GM21367 (cell line): ENCODE results near the gene CFAP61.

Experiments
- ATAC-seq: cut with Tn5 transposase; IDR thresholded peaks from one replicate; pipeline ENCODE4 v1.9.1; 2021; ENCODE audit not compliant: unreplicated experiment

Gene CFAP61

DNA sequence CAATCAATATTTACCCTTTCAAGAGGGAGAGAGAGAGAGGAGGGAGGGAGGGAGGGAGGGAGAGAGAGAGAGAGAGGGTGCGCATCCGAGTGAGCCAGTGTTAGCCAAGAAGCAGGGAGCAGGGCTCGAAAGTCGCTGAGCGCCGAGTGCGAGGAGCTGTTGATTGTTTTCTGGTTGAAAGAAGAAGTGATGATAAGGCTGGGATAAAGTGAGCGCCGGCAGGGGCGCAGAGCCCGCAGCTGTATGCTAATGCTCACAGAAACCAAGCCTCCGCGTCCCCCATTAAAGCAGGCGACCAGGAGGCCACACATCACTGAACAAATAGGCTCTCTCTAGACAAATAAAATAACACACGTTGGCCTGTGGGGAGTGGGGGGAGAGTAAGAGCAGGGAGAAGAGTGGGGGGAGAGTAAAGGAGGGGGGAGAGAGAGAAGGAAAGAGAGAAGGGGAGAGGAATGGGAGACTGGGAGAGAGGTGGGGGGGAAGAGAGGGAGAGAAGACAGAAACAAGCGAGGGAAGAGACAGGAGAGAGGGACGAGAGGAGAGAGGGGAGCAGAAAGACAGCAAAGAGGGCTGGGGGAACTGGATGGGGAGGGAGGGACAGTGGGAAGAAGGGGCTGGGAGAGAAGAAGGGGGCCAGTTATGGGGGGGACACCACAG, 310.6 kb downstream of the CFAP61 start:
- no peak for ATAC-seq

DNA sequence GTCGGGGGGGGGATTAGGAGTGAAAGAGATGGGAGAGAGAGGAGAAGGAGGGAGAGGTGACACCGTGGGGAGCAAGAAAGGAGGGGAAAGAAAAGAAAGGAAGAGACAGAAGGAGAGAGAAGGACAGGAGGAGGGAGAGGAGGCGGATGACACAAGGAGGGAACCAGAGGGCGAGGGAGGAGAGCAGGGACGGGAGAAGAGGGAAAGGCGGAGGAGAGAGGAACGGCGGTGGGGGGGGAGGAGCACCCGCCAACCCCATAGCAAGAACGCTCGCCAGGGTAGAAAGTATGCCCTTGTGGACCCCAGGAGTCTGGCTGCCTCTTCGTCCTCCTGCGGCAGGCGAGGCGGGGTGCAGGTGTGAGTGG, 311.1 kb downstream of the CFAP61 start:
- no peak for ATAC-seq

DNA sequence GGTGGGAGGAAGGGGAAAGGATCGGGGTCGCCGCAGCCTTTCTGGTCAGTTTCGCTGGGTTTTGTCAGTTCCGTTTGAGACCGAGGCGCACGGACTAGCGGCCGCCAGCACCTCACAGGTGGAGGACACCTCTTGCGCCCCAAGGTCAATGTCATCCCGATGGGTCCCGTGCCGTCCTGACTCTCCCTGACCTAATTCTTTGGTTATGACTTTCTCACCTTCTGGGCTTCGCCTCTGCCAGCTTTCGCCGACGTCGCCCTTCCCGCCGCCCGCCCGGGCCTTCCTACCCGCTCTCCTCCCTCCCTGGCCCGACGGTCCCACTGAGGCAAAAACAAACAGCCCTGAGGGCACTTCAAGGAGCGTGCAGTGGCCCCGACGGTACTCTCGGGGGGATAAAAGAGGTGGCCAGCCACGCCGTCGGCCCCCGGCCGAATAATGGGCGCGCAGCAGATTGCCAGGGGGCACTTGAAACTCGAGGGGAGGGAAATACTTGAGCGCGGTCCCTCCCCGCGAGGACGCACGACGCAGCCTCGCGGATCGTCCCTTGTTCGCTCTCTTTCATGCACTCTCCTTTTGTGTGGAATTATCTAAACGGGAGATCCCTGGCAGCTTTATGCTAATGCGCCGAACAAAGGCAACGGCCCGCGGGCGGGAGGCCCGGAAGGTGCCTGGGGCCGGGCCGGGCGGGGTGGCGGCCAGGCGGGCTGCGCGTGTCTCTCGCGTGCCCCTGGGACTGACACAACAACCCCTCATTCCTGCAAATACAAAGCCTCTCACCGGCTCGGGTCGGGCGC, 311.7 kb downstream of the CFAP61 start:
- no peak for ATAC-seq

DNA sequence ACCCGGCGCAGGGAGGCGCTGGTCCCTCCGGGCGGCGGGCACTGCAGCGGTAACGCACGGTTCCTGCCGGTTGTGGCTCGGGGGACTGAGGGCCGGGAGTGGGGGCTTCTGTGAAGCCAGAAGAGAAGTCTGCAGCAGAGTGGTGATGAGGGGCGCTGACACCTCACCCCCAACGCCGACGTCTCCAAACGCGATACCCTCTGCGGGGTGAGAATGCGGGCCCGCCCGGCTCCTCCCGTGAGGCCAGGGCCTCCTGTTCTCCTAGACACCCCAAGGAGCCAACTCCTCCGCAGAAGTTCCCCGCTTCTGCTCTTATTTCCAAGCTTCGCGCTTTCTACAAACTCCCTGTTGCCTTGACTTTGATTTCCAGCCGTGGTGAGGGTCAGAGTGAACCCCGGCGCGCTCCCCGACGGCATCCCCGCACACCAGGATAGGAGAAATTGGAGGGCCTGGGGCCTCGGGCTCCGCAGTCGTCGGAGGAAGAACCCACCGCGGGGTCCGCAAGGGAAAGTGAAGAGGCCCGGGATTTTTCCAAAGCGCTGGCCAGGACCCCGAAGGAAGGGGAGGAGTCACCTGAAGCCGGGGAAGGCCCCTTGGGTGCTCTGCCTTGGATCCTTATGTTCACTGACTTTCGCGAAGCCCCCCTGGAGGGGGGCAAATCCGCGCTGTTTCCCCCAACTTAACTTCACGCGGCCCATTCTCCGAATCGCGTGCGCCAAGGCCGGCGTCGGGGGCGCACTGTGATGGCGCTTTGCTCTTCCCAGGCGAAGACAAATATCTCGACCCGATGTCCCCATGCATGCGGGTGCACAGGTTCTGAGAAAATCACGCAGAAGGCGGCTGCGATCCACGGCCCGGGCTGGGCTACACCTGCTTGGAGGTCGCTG, 312.5 kb downstream of the CFAP61 start:
- ATAC-seq = no peak

DNA sequence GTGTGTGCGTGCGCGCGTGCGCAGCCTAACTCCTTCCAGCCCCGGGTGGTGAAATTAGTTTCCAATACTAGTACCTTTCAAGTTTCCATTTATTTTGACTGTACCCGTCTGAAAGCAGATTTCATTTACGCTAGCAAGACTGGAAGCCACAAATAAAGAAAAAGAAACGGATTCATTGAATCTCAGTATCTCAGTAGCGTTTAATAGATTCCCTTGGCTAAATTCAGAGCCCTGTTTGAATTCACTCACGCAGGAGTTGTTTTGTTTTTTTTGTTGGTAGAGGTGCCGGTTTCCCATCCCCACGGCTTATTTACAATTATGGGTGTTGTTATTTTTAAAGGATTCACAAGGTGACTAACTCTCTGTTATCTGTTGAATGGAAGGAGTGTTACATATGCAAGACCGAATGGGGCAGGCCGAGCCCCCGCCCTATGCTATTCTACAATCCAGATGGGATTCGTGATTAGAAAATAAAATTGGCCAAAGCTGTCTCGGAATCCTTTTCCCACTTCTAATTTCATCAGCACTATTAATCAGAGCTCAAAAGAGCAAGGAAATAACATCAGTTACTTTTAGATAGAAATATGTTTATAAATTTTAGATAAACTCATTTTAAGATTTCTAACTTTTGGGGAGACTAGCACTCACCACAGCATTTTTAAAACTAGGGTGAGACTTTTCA, 313.3 kb downstream of the CFAP61 start:
- ATAC-seq = no peak

DNA sequence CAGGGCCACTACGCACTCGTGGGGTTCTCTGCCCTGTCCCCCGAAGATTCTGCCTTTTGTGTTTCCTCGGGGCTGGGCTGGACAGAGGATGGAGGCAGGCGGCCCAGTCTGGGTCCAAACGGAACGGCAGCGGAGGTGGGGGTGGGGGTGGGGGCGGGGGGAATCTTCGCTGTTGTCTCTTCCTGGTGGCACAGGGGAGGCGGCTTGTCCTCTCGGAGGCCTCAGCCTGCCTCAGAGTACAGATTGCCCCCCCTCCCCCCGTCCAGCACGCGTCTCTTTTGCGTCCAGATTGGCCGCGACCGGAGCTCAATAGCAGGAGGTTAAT, 314.2 kb downstream of the CFAP61 start:
- no peak for ATAC-seq

DNA sequence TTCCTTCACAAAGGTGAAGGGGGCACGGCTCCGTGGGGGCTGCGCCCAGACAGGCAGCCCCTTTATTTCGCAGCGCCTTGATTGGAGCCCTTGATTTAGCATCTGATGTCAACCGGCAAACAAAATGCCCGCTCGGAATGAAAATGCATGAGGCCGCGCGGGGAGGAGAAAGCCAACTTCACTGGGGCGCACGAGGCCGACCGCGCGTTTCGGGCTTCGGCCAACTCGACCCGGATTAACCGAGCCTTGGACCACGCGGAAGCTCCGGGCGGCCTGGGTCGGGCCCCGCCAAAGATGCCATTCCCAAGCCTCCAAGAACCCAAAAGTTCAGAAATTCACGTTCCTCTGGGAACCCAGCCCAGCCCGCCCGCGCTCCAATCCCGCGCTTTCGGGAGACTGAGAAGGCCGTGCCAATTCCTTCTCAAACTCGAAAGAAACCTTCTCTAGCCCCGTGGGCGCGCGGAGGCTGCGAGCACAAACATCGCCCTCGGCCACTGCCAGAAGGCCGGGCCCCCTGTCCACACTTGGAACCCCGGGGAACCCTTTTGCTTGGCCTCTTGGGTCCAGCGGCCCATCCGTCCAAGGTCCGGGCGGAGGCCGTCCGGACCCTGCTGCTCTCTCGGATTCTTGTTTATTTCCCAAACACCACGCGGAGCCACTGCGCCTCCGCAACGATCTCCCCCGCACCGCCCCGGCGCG, 314.7 kb downstream of the CFAP61 start:
- no peak for ATAC-seq

DNA sequence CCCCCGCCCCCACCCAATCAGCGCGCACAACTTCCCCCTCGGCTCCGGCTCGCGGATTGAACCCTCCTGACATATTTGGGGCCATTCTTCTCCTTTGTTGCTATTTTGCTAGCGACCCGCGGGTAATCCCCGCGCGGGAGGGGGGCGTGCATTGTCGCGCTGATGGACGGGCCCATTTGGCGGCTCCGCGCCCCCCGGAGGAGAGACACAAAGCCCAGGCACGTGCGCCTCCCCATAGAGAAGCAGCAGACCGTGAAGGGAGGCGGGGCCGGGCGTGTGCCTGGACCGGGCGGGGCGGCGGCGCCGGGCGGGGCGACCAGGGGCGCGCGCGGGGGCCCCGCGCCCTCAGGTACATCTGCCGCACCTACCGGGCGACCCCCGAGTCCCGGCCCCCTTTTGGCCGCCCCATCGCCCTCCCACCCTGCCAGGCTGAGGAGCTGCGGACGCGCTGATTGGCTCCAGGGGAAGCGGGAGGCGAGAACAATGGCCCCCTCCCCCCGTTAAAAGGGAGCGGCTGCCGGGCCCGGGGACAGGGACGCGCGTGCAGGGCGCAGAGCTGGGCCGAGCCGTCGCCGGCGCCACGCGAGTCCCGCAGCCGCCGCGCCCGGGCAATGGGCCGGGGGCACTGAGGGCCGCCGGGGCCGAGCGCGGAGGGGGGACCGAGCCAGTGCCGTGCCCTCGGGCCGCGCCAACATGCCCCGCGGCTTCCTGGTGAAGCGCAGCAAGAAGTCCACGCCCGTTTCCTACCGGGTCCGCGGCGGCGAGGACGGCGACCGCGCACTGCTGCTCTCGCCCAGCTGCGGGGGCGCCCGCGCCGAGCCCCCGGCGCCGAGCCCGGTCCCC, 315.5 kb downstream of the CFAP61 start, which contains the start of gene INSM1:
Gene INSM1 (plus strand): TSS at position 530 of the 843 bp plus-strand sequence. CDS start 164 bp downstream, at position 694.
- ATAC-seq = no peak

DNA sequence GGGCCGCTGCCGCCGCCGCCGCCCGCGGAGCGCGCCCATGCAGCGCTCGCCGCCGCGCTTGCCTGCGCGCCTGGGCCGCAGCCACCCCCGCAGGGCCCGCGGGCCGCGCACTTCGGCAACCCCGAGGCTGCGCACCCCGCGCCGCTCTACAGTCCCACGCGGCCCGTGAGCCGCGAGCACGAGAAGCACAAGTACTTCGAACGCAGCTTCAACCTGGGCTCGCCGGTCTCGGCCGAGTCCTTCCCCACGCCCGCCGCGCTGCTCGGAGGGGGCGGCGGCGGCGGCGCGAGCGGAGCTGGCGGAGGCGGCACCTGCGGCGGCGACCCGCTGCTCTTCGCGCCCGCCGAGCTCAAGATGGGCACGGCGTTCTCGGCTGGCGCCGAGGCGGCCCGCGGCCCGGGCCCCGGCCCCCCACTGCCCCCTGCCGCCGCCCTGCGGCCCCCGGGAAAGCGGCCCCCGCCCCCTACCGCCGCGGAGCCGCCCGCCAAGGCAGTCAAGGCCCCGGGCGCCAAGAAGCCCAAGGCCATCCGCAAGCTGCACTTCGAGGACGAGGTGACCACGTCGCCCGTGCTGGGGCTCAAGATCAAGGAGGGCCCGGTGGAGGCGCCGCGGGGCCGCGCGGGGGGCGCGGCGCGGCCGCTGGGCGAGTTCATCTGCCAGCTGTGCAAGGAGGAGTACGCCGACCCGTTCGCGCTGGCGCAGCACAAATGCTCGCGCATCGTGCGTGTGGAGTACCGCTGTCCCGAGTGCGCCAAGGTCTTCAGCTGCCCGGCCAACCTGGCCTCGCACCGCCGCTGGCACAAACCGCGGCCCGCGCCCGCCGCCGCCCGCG, 316.3 kb downstream of the CFAP61 start:
- ATAC-seq = no peak

DNA sequence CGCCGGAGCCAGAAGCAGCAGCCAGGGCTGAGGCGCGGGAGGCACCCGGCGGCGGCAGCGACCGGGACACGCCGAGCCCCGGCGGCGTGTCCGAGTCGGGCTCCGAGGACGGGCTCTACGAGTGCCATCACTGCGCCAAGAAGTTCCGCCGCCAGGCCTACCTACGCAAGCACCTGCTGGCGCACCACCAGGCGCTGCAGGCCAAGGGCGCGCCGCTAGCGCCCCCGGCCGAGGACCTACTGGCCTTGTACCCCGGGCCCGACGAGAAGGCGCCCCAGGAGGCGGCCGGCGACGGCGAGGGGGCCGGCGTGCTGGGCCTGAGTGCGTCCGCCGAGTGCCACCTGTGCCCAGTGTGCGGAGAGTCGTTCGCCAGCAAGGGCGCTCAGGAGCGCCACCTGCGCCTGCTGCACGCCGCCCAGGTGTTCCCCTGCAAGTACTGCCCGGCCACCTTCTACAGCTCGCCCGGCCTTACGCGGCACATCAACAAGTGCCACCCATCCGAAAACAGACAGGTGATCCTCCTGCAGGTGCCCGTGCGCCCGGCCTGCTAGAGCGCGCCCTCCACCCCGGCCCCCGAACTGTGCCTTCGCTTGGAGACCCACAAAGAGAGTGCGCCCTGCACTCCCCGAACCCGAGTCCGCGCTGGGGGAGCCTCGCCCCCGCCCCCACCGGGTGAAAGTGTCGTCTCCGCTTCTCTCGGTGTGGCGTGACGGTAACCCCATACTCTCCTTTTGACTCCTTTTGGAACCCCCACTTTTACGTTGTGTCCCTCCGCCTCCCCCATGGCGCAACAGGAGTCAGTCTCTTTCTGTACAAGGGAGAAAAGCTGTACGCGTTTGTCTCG, 317.1 kb downstream of the CFAP61 start:
- ATAC-seq = no peak

DNA sequence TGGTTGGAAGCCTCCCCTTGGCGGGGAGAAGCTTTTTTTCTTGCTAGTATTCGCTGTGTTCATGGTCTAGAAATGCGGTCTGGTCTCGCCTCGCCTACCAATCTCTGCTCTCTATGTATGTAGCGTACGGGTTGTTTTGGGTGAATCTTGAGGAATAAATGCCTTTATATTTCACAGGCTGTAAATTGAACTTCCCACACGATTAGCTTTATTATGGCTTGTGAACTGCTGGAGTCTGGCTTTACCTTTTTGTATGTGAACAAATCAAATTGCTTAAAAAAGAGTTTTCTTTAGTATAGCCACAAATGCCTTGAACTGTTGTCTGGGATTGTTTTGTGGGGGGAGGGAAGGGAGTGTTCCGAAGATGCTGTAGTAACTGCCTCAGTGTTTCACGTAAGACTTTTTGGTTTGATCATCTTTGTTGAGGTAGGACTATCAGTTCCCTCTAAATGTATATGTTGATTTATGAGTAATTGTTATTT, 317.8 kb downstream of the CFAP61 start:
- no peak for ATAC-seq

DNA sequence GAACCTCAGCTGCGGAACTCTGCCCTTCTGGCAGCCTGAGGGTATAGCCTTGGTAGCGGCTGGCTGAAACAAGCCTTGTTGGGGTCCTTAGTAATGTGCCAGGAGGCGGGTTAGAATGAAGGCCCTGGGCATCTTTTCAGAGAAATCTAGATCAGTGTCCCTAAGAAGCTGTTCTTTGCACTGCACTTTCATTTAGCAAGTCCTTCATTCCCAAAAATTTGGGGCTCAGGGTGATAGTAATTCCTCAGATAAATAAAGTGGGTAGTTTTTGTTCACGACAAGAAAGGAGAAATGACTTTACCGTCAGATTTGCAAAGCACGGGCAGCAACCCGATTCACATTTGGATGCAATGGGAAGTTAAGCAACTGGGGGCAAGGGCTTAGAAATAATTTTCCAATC, 318.8 kb downstream of the CFAP61 start:
- no peak for ATAC-seq

DNA sequence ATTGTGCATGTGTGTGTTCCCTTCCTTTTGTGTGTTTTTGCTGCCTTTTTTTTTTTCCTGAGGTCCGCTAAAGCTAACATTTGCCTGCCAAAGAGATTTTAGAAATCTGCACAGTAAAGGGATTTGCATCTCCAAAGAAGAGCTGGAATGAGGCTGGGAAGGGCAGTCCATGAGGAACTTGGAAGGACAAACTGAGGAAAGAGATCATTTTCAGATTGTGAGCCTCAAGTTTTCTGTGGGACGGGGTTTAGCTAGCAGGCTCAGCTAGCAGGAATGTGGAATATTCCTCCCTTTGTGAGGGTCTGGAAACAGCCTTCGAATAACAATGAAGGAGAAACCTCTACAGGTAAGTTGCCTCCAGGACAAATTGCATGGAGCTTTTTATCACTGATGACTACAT, 319.3 kb downstream of the CFAP61 start:
- ATAC-seq = no peak

DNA sequence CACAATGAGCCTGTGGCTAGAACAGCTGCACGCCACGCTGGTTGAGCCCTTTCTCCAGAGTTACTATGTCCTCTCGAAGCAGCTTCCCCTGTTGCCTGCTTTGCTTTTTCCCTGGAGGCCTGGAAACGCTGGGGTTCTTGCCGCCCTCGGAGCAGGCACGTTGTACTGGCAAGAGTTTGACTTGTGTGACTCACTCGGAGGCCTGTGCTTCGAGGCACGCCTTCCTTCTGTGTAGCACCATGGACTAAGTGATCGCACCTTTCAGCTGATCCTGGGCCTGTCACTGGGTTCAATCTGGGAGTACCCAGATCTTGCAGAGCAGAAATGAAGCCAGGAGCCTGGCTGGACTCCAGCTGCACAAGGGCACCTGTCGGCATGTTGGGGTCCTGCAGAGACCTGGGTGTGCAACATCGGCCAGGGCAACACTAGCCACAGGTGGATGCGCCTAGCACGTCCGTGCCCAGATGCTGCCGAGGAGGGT, 320.8 kb downstream of the CFAP61 start:
- ATAC-seq = no peak

DNA sequence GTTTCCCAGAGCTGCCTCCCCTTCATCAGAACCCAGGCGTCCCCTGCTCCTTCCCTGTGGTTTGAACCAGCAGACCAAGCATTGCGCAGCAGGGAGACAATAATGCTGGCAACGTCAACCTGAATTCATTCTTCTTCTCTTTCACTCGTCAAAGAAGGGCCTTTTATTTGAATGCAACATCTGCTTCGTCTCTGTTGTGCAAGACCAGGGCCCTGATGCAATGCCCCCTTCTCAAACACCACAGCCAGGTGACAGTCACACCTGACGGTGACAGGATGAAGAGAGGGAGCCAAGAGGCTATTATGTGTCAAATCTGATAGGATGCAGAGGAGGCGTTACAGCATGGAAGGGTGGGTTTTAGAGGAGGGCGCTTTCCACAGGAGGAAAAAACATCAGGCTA, 323.5 kb downstream of the CFAP61 start:
- ATAC-seq = no peak

DNA sequence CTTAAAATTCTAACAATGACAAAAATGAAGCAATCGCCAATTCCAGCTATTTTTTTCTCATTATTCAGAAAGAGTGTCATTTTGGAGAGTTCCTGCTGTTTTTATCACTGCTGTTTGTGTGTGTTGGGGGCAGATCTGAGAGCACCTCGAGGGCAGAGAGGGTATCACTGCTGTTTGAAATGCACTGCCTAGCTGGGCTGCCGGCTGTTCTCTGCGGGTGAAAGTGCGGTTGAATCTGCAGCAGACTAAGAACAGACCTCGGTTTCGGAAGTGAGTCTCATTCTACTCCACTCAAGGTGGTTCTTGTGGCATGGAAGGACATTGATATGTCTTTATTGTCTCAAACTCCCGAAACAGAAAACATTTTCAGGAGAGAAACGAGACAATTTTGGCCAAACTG, 333.9 kb downstream of the CFAP61 start:
- no peak for ATAC-seq

DNA sequence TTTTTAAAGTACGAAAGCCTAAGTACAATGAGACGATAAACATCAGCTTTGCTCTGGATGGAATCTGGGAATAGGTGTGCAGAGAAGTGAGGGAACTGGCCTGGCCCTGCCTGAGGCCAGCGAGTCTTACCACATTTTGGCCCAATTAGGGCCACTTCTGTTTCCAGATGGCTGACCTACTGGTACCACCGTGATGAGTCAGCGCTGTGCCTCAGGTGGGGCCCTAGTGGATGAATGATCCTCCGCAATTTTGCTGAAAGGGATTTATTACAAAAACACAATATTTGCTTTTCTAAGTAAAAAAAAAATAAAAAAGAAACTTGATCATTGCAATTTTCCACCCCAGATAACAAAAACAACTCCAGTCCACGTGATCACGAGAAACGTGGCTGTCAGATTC, 338.1 kb downstream of the CFAP61 start:
- no peak for ATAC-seq

DNA sequence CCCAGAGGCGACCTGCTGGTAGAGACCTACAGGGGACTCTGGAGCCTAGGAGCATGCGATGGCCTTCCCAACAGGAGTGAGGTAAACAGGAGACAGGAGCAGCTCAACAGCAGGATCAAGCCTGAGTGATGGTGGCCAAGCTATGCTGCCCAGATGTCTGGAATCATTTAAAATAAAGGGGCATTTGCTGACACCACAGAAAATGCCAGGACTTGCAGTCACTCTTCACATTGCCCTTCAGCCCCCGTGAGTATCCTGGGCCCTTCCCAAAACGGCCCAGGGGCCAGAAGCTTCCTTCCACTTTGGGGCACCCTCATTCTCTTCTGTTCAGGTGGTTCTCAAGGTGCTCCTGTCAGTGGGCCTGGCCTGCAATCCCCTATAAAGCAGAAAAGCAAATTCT, 338.8 kb downstream of the CFAP61 start:
- no peak for ATAC-seq
